K562 (cell line): Measurements from ENCODE around the gene PBRM1. TPM values are rescaled to one million over a fixed set of nuclear protein-coding genes. Genes with fewer than 3 reads are reported as not detected.
A peak's percentile ranks its signal among the peaks of the same experiment; 100 is the strongest.

Experiments used
- ATF1 ChIP-seq, 2 experiments: fragments of 450-650 bp in 1 of 2; IDR thresholded peaks; 2 replicates each; pipeline ENCODE4 v1.6.1; 2016; ENCODE audit warnings: missing compliant biosample characterization in 1 of 2, missing genetic modification characterization in 1 of 2
- CCAR2 ChIP-seq: fragments of 200-400 bp; formaldehyde crosslinking; IDR thresholded peaks from 2 replicates; pipeline ENCODE4 v1.6.1; 2017; ENCODE audit warnings: mild to moderate bottlenecking, low read depth, low read length
- CEBPG ChIP-seq, 3 experiments: fragments of 200-800 bp in 1 of 3; sonication (Bioruptor generic) in 1 of 3; sonication (generic) in 1 of 3; formaldehyde crosslinking in 1 of 3; IDR thresholded peaks in 2 of 3; conservative IDR thresholded peaks in 1 of 3; 2 replicates each; pipeline versions ENCODE4 v1.6.1 to v1.8.0; 2016 to 2022; ENCODE audit warnings: missing compliant biosample characterization in 2 of 3, missing genetic modification characterization in 2 of 3, mild to moderate bottlenecking in 1 of 3, missing genetic modification reagents in 1 of 3
- HDAC1 ChIP-seq, 2 experiments: fragments of 450-650 bp; IDR thresholded peaks; 2 replicates each; pipeline ENCODE4 v1.6.1; 2016 to 2017; ENCODE audit warnings: inconsistent platforms in 1 of 2, mild to moderate bottlenecking in 1 of 2, moderate library complexity in 1 of 2
- POLR2G ChIP-seq: fragments of 200-400 bp; formaldehyde crosslinking; IDR thresholded peaks from 2 replicates; pipeline ENCODE4 v1.6.1; 2017; ENCODE audit warnings: low read depth, mild to moderate bottlenecking, antibody characterized with exemption, low read length, moderate library complexity
- POLR3A ChIP-seq: IDR thresholded peaks from 2 replicates; pipeline ENCODE4 v1.6.1; 2011; ENCODE audit warnings: borderline replicate concordance, mild to moderate bottlenecking, moderate library complexity; ENCODE audit not compliant: insufficient read length, insufficient read depth; ENCODE audit errors: extremely low read depth
- RBM39 ChIP-seq: fragments of 200-400 bp; formaldehyde crosslinking; optimal IDR thresholded peaks from 2 replicates; pipeline ENCODE3; 2018; ENCODE audit warnings: low read depth, low read length
- SMAD2 ChIP-seq: fragments of 150-350 bp; IDR thresholded peaks from 2 replicates; pipeline ENCODE4 v1.6.1; 2014; ENCODE audit warnings: low read depth, mild to moderate bottlenecking, low read length
- TCFL5 ChIP-seq: fragments of 250-450 bp; sonication (Bioruptor Pico); conservative IDR thresholded peaks from 2 replicates; pipeline ENCODE4 v1.6.1; 2021; ENCODE audit warnings: mild to moderate bottlenecking, moderate library complexity, matching md5 sums
- ZNF274 ChIP-seq: IDR thresholded peaks from 2 replicates; pipeline ENCODE4 v1.6.1; 2011; ENCODE audit warnings: low read depth, mild to moderate bottlenecking, low read length, moderate library complexity, borderline replicate concordance
- polyA plus RNA-seq, 8 experiments: library from polyadenylated mRNA; depleted of rRNA in 4 of 8; stranded (reverse) in 5 of 8; unstranded in 3 of 8; fragments of >200 nt; fragmentation: Nextera tagmentation in 2 of 8; fragmentation: Illumina TruSeq in 1 of 8; extraction: Ambion mirVana in 2 of 8; extraction: Trizol in 1 of 8; gene quantifications; 2 replicates each; pipeline versions ENCODE4 v1.2.1 to v1.2.3, GENCODE V29; 2011 to 2014; ENCODE audit warnings: inconsistent platforms in 1 of 8, missing spikeins in 1 of 8
- total RNA-seq, 7 experiments: library from RNA; depleted of rRNA in 6 of 7; stranded (reverse); fragments of >200 nt in 6 of 7; fragmentation: Illumina TruSeq in 2 of 7; extraction: Trizol in 2 of 7; gene quantifications; 2 replicates each; pipeline versions ENCODE4 v1.2.1 to v1.2.3, GENCODE V29; 2011 to 2021; ENCODE audit warnings: low replicate concordance in 1 of 7
- TF ChIP-seq, protein P1 (sequence below): fragments of 250-450 bp; sonication (Bioruptor Pico); IDR thresholded peaks from 2 replicates; pipeline ENCODE4 v1.5.0; 2022; ENCODE audit warnings: mild to moderate bottlenecking
- TF ChIP-seq, protein P2 (sequence below): sonication (generic); formaldehyde crosslinking; IDR thresholded peaks from 2 replicates; pipeline ENCODE4 v1.8.0; 2022; ENCODE audit warnings: mild to moderate bottlenecking, missing genetic modification reagents
- TF ChIP-seq, protein P3 (sequence below): fragments of 450-650 bp; conservative IDR thresholded peaks from 2 replicates; pipeline ENCODE4 v1.6.1; 2016; ENCODE audit warnings: missing genetic modification characterization, low read depth, mild to moderate bottlenecking, control low read depth, missing compliant biosample characterization
- TF ChIP-seq, protein P4 (sequence below): sonication (generic); formaldehyde crosslinking; IDR thresholded peaks from 2 replicates; pipeline ENCODE4 v1.8.0; 2022; ENCODE audit warnings: missing genetic modification reagents, mild to moderate bottlenecking, moderate library complexity, borderline replicate concordance

The PBRM1 gene
- total and polyA plus RNA-seq, 9 of the 15 experiments (the other 6 are each of a cell fraction or from before 2014, with no cell fraction given) = 3.9 to 31.8 (median 19.0) TPM

DNA sequence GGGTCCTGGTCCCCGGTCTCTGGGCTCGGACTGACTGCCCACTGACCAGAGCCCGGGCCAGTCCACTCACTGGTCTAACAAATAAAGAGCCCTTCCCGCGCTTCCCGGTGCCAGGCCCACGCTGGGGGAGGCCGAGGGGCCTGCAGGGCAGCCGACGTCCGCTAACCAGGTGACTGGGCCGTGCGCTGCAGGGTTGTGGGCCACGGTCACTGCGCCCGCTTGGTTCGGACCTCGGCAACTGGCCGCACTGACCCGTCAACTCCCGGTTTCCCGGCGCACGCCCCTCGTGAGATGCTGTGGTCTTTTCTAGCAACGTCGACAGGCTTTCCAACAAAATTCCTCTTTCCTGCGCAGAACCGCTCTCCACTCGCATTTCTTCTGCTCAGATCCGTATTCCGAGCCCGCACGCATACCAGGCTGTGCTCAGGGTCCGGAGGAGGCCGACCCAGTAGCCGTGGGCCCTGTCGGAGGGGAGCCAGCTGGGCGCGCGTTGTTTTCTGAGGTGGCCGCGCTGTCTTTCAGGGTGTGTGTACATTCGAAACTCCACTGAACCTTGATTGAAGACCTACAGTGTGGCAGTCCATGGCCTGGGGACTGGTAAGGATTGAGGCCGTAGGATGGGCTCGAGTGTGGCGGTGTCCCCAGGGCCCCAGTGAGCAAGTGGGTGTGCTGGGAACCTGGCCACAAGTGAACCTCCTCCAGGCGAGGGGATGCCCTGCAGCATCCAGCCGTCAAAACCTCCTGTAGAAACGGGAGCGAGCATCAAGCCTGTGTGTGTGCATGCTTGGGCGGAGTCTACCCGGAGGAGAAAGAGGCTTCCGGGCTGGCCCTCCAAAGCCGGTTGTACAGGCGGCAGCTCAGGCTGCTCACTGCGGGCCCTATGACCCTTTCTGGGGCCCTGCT, 151.2 kb downstream of the PBRM1 start (continued):
- TF ChIP-seq, protein P1, sequence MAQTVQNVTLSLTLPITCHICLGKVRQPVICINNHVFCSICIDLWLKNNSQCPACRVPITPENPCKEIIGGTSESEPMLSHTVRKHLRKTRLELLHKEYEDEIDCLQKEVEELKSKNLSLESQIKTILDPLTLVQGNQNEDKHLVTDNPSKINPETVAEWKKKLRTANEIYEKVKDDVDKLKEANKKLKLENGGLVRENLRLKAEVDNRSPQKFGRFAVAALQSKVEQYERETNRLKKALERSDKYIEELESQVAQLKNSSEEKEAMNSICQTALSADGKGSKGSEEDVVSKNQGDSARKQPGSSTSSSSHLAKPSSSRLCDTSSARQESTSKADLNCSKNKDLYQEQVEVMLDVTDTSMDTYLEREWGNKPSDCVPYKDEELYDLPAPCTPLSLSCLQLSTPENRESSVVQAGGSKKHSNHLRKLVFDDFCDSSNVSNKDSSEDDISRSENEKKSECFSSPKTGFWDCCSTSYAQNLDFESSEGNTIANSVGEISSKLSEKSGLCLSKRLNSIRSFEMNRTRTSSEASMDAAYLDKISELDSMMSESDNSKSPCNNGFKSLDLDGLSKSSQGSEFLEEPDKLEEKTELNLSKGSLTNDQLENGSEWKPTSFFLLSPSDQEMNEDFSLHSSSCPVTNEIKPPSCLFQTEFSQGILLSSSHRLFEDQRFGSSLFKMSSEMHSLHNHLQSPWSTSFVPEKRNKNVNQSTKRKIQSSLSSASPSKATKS (CRISPR knock-in tag) = no peak
- no peak for TF ChIP-seq POLR3A
- TF ChIP-seq ZNF274 = no peak
- no peak for TF ChIP-seq TCFL5 (CRISPR knock-in tag)
- TF ChIP-seq HDAC1 (IDR thresholded peaks at IDR 0.05) = no peak
- TF ChIP-seq, protein P2, sequence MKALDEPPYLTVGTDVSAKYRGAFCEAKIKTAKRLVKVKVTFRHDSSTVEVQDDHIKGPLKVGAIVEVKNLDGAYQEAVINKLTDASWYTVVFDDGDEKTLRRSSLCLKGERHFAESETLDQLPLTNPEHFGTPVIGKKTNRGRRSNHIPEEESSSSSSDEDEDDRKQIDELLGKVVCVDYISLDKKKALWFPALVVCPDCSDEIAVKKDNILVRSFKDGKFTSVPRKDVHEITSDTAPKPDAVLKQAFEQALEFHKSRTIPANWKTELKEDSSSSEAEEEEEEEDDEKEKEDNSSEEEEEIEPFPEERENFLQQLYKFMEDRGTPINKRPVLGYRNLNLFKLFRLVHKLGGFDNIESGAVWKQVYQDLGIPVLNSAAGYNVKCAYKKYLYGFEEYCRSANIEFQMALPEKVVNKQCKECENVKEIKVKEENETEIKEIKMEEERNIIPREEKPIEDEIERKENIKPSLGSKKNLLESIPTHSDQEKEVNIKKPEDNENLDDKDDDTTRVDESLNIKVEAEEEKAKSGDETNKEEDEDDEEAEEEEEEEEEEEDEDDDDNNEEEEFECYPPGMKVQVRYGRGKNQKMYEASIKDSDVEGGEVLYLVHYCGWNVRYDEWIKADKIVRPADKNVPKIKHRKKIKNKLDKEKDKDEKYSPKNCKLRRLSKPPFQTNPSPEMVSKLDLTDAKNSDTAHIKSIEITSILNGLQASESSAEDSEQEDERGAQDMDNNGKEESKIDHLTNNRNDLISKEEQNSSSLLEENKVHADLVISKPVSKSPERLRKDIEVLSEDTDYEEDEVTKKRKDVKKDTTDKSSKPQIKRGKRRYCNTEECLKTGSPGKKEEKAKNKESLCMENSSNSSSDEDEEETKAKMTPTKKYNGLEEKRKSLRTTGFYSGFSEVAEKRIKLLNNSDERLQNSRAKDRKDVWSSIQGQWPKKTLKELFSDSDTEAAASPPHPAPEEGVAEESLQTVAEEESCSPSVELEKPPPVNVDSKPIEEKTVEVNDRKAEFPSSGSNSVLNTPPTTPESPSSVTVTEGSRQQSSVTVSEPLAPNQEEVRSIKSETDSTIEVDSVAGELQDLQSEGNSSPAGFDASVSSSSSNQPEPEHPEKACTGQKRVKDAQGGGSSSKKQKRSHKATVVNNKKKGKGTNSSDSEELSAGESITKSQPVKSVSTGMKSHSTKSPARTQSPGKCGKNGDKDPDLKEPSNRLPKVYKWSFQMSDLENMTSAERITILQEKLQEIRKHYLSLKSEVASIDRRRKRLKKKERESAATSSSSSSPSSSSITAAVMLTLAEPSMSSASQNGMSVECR (CRISPR knock-in tag) = peak; percentile 39; the same call in 1 of the 2 replicates
- TF ChIP-seq, protein P3, sequence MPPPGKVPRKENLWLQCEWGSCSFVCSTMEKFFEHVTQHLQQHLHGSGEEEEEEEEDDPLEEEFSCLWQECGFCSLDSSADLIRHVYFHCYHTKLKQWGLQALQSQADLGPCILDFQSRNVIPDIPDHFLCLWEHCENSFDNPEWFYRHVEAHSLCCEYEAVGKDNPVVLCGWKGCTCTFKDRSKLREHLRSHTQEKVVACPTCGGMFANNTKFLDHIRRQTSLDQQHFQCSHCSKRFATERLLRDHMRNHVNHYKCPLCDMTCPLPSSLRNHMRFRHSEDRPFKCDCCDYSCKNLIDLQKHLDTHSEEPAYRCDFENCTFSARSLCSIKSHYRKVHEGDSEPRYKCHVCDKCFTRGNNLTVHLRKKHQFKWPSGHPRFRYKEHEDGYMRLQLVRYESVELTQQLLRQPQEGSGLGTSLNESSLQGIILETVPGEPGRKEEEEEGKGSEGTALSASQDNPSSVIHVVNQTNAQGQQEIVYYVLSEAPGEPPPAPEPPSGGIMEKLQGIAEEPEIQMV (tag) = no peak
- TF ChIP-seq POLR2G = peak; percentile 26
- no peak for TF ChIP-seq CCAR2
- 0 out of 2 replicates have a peak, but pooled peaks have one; percentile 16 for TF ChIP-seq CEBPG (CRISPR knock-in tag; IDR thresholded peaks at IDR 0.05)
- no peak for TF ChIP-seq CEBPG (tag; conservative IDR thresholded peaks at IDR 0.05 in 1 of 2, IDR thresholded peaks at IDR 0.05 in 1 of 2)
- TF ChIP-seq SMAD2 = no peak
- no peak for TF ChIP-seq RBM39
- TF ChIP-seq, protein P4, sequence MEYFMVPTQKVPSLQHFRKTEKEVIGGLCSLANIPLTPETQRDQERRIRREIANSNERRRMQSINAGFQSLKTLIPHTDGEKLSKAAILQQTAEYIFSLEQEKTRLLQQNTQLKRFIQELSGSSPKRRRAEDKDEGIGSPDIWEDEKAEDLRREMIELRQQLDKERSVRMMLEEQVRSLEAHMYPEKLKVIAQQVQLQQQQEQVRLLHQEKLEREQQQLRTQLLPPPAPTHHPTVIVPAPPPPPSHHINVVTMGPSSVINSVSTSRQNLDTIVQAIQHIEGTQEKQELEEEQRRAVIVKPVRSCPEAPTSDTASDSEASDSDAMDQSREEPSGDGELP (CRISPR knock-in tag) = peak; percentile 46; the same call in 1 of the 2 replicates
- TF ChIP-seq ATF1 (CRISPR knock-in tag; IDR thresholded peaks at IDR 0.05) = no peak
- TF ChIP-seq ATF1 (tag; IDR thresholded peaks at IDR 0.05) = no peak
